Breast epithelium (tissue), 4 donors: ENCODE results near the gene ABHD13. TPM values are rescaled to one million over a fixed set of nuclear protein-coding genes. Genes with fewer than 3 reads are reported as not detected.

Experiments
- DNase-seq, 2 donors: peaks; one replicate each; pipeline ENCODE4 v3.0.0-alpha.2; 2019; ENCODE audit warnings: low spot score in 2 of 2
- H3K27ac ChIP-seq, 2 donors: fragments of 200-600 bp; sonication (generic) in 1 of 2; one replicate each; pipeline ENCODE4 v1.5.1; 2016 to 2019; ENCODE audit warnings: mild to moderate bottlenecking in 1 of 2
- H3K27me3 ChIP-seq, 2 donors: fragments of 200-600 bp; sonication (generic) in 1 of 2; one replicate each; pipeline versions ENCODE4 v1.5.1 to v1.6.0; 2017 to 2019; ENCODE audit warnings: control low read depth in 1 of 2, mild to moderate bottlenecking in 1 of 2
- H3K36me3 ChIP-seq: fragments of 200-600 bp; one replicate; pipeline ENCODE4 v1.5.1; 2019
- H3K4me1 ChIP-seq, 2 donors: fragments of 200-600 bp; sonication (generic); one replicate each; pipeline ENCODE4 v1.5.1; 2016 to 2019; ENCODE audit warnings: control low read depth in 1 of 2
- H3K4me3 ChIP-seq, 3 donors: fragments of 200-600 bp; sonication (generic); 1 replicate in 2 of 3; 2 replicates in 1 of 3; pipeline ENCODE4 v1.5.1; 2016 to 2019; ENCODE audit warnings: mild to moderate bottlenecking in 3 of 3, moderate library complexity in 2 of 3
- H3K9me3 ChIP-seq, 2 donors: fragments of 200-600 bp; sonication (generic) in 1 of 2; one replicate each; pipeline ENCODE4 v1.5.1; 2016 to 2019; ENCODE audit warnings: control low read depth in 1 of 2
- CTCF ChIP-seq, 3 donors: fragments of 450-650 bp; IDR thresholded peaks; one replicate each; pipeline ENCODE4 v1.5.1; 2016 to 2017; ENCODE audit warnings: antibody characterized with exemption in 3 of 3, mild to moderate bottlenecking in 3 of 3, moderate library complexity in 3 of 3
- POLR2A ChIP-seq: fragments of 450-650 bp; IDR thresholded peaks from one replicate; pipeline ENCODE4 v1.6.1; 2016; ENCODE audit warnings: antibody characterized with exemption, mild to moderate bottlenecking, moderate library complexity
- POLR2AphosphoS5 ChIP-seq, 3 donors: sonication (generic); formaldehyde crosslinking; IDR thresholded peaks; one replicate each; pipeline ENCODE4 v1.6.1; 2017; ENCODE audit warnings: antibody characterized with exemption in 3 of 3
- intact Hi-C: fragments of 100-400 bp; cut with DNase I; formaldehyde crosslinking; loops from one replicate; pipeline ENCODE4 v1.15.1; 2023; ENCODE audit warnings: low total_unique reads
- total RNA-seq, 3 donors: library from RNA; depleted of rRNA; stranded (reverse); fragments of >200 nt; gene quantifications; one replicate each; pipeline ENCODE4 v1.1.0, GENCODE V29; 2016

ABHD13 gene
- total RNA-seq, 3 donors from 2014 or later = 9.9 to 20.5 (median 14.4) TPM

GRCh38 chr13:108273429-108274118, 55.4 kb downstream of the ABHD13 start:
- intact Hi-C loops = no loop called here
- no peak overlapping the region for H3K4me3 ChIP-seq
- no peaks in the 10 kb centered on the region for H3K27me3 ChIP-seq
- H3K27ac ChIP-seq = no peak overlapping the region
- no peak for DNase-seq
- no peaks in the 10 kb centered on the region for H3K36me3 ChIP-seq
- TF ChIP-seq POLR2AphosphoS5 (IDR thresholded peaks at IDR 0.05) = no peak
- no peak for TF ChIP-seq POLR2A
- TF ChIP-seq CTCF (IDR thresholded peaks at IDR 0.05) = no peak
- no peaks in the 10 kb centered on the region for H3K9me3 ChIP-seq
- H3K4me1 ChIP-seq = no peaks in the 10 kb centered on the region

GRCh38 chr13:108274718-108275117, 56.5 kb downstream of the ABHD13 start:
- TF ChIP-seq POLR2AphosphoS5 (IDR thresholded peaks at IDR 0.05) (no peak), CTCF (IDR thresholded peaks at IDR 0.05) (no peak), POLR2A (no peak)
- Histone ChIP-seq H3K36me3 (no peaks in the 10 kb centered on the region), H3K4me3 (no peak overlapping the region), H3K4me1 (no peaks in the 10 kb centered on the region), H3K9me3 (no peaks in the 10 kb centered on the region), H3K27ac (no peak overlapping the region), H3K27me3 (no peaks in the 10 kb centered on the region)
- DNase-seq = no peak
- intact Hi-C loops = no loop called here

GRCh38 chr13:108276060-108276459, 57.9 kb downstream of the ABHD13 start:
- DNase-seq = no peak
- Histone ChIP-seq H3K4me3 (no peak overlapping the region), H3K27ac (no peak overlapping the region), H3K4me1 (no peaks in the 10 kb centered on the region), H3K27me3 (no peaks in the 10 kb centered on the region), H3K9me3 (no peaks in the 10 kb centered on the region), H3K36me3 (no peaks in the 10 kb centered on the region)
- no peak for TF ChIP-seq POLR2A
- no peak for TF ChIP-seq POLR2AphosphoS5 (IDR thresholded peaks at IDR 0.05)
- TF ChIP-seq CTCF (IDR thresholded peaks at IDR 0.05) = no peak
- intact Hi-C loops = no loop called here

- DNase-seq = no peak
- no peak overlapping the region for H3K27ac ChIP-seq
Observed at GRCh38 chr13:108278466-108278865, 60.3 kb downstream of the ABHD13 start.

More at GRCh38 chr13:108278466-108278865, 60.3 kb downstream of the ABHD13 start:
- no peaks in the 10 kb centered on the region for H3K4me1 ChIP-seq
- TF ChIP-seq CTCF (IDR thresholded peaks at IDR 0.05) = no peak
- TF ChIP-seq POLR2A = no peak
- TF ChIP-seq POLR2AphosphoS5 (IDR thresholded peaks at IDR 0.05) = no peak
- intact Hi-C loops = no loop called here
- no peaks in the 10 kb centered on the region for H3K27me3 ChIP-seq
- H3K4me3 ChIP-seq = no peak overlapping the region
- H3K9me3 ChIP-seq = no peaks in the 10 kb centered on the region
- no peaks in the 10 kb centered on the region for H3K36me3 ChIP-seq
